Mesodermal cell (in vitro differentiated cells): ENCODE results near the gene KIF18B.

Experiments used
- H3K27ac ChIP-seq: 2 replicates; pipeline ENCODE4 v1.7.0; 2013; ENCODE audit warnings: mild to moderate bottlenecking, low read depth, low read length, moderate library complexity; ENCODE audit not compliant: severe bottlenecking
- H3K36me3 ChIP-seq: 2 replicates; pipeline ENCODE4 v1.7.1; 2013; ENCODE audit warnings: mild to moderate bottlenecking, low read length, moderate library complexity; ENCODE audit not compliant: control insufficient read depth, insufficient read depth
- H3K4me1 ChIP-seq: one replicate; pipeline ENCODE4 v1.7.1; 2013; ENCODE audit warnings: mild to moderate bottlenecking, low read length; ENCODE audit not compliant: insufficient read depth, control insufficient read depth, poor library complexity, severe bottlenecking
- H3K4me3 ChIP-seq: 2 replicates; pipeline ENCODE4 v1.7.0; 2013; ENCODE audit warnings: low read length, control low read depth, mild to moderate bottlenecking; ENCODE audit not compliant: insufficient read depth, poor library complexity, severe bottlenecking; ENCODE audit errors: extremely low read depth
- H3K9me3 ChIP-seq: 2 replicates; pipeline ENCODE4 v1.7.1; 2013; ENCODE audit warnings: mild to moderate bottlenecking, low read length, moderate library complexity; ENCODE audit not compliant: control insufficient read depth
- WGBS, 2 experiments: methylation state at CpG; one replicate each; pipeline ENCODE4 v1.1.5; 2013; ENCODE audit warnings: missing lambda C conversion rate in 2 of 2; ENCODE audit not compliant: insufficient coverage in 2 of 2; 5-methylcytosine and 5-hydroxymethylcytosine counted together

KIF18B gene

DNA sequence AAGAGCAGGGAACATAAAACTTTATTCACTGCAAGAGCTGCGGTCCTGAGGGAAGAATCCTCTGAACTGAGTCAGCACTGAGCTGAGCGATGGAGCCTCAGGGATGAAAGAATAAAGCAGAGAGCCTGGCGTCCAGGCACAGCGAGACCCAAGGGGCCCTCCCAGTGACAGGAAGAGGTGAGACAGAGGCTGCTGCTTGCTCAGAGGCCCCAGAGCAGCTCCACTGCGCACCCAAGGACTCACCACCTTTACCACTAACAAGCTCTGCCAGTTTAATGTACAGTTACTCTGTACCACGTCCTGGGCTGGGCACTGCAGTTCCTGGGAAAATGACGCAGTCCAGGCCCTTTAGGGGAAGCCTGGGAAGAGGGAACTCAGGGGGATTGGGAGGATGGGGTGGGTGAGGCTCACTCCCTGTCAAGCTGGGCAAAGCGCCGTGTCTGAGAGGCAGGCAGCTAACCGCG, 37.9 kb downstream of the KIF18B start:
- no peak overlapping the region for H3K4me3 ChIP-seq
- WGBS, 2 experiments = 82 to 88% methylated on average over 10 of the region's 11 CpGs
- H3K27ac ChIP-seq = peak overlapping the region; percentile 49
- no peaks in the 10 kb centered on the region for H3K9me3 ChIP-seq
- H3K36me3 ChIP-seq = no peaks in the 10 kb centered on the region
- peaks cover 35% of the 10 kb centered on the region for H3K4me1 ChIP-seq

DNA sequence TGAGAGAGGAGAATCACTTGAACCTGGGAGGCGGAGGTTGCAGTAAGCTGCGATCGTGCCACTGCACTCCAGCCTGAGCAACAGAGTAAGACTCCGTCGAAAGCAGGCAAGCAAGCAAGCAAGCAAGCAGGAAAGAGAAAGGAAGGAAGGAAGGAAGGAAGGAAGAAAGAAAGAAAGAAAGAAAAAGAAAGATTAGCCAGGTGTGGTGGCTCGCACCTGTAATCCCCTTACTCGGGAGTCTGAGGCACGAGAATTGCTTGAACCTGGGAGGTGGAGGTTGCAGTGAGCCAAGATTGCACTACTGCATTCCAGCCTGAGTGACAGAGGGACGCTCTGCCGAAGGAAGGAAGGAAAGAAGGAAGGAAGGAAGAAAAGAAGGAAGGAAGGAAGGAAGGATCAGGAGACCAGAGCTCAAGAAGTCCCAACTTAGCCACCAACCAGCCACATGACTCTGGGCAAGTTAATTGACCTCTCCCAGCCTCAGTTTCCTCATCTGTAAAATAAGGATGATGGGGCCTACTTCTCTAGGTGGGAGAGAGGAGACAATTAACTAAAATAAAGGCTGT, 38.7 kb downstream of the KIF18B start:
- no peaks in the 10 kb centered on the region for H3K36me3 ChIP-seq
- H3K4me3 ChIP-seq = no peak overlapping the region
- no peak overlapping the region for H3K27ac ChIP-seq
- peaks cover 35% of the 10 kb centered on the region for H3K4me1 ChIP-seq
- 87 to 91% methylated on average over 9 to 10 of the region's 10 CpGs for WGBS, 2 experiments
- no peaks in the 10 kb centered on the region for H3K9me3 ChIP-seq

DNA sequence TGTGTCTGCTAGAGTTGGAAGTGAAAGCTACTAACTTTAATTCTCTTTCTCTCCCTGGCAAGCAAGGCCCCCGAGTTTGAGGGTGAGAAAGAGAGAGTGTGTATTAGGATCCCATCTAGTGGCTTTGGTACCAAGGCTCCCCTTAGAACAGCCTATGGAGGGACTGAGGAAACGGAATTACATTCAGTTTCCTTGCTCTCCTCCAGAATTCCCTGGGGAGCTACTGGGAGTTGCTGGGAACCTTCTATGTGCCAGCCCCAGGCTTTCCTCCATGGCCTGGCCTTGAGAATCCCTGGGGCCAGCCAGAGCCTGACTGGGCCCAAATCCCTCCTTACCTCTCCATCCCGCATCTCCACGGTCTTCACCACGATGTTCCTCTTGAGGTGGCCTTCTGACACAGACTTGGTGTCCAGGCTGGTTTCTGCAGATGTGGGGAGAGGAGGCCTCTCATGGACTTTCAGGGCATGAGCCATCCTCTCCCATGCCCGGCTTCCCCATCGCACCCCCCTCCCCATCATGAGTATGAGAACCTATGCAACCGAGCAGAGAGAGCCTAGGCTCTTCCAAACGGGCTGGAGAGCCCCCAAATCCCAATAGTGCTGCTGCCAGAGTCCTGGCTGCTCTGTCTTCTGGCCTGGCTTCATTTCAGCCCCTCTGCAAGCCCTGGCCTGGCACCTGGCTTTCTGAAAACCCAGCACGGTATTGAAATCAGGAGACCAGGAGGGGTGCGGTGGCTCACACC, 39.7 kb downstream of the KIF18B start:
- 89 to 94% methylated on average over 6 to 8 of the region's 11 CpGs for WGBS, 2 experiments
- Histone ChIP-seq H3K4me1 (peaks cover 35% of the 10 kb centered on the region), H3K9me3 (no peaks in the 10 kb centered on the region), H3K36me3 (no peaks in the 10 kb centered on the region), H3K27ac (no peak overlapping the region), H3K4me3 (no peak overlapping the region)

DNA sequence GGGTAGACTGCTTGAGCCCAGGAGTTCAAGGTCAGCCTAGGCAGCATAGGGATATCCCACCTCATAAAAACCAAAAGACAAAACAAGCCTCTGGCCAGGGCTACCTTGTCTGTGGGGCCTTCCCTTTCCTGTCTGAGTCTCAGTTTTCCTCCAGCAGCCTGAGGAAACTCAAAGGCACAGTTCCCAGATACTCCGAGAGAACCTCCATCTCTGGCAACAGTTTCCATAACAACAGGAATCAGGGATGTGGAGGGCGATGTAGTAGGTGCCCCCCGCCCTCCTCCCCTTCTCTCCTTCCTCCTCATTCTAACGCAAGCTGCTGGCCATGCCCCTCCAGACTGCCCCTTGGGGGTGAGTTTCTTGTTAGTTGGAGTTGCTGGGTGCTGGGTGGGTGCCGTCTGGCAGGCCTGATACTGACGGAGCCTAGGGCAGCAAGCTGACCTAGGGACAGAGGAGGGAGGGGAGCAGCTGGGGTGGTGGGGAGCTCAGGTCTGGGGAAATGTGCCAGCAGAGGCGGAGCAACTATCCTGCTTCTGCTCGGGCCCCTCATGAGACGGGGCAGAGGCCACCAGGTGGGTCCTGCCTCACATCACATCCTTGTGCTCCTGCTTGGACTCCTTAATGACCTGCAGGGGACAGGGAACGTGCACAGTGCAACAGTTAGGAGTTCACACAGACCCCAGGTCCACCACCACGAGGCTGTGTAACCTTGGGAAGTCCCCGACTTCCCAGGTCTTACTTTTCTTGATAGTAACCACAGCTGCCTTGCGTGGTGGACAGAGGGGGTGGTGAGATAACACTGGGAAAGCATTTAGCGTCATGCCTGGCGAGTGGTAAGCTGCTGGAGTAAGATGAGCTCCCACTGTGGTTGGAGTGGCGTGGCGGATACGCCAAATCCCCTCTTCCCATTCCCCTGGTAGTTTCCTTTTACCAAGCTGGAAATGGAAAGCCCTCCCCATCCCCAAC, 40.5 kb downstream of the KIF18B start:
- no peak overlapping the region for H3K27ac ChIP-seq
- no peaks in the 10 kb centered on the region for H3K36me3 ChIP-seq
- H3K4me1 ChIP-seq = peaks cover 35% of the 10 kb centered on the region
- 93 to 96% methylated on average over 10 to 11 of the region's 18 CpGs for WGBS, 2 experiments
- H3K4me3 ChIP-seq = no peak overlapping the region
- H3K9me3 ChIP-seq = no peaks in the 10 kb centered on the region

DNA sequence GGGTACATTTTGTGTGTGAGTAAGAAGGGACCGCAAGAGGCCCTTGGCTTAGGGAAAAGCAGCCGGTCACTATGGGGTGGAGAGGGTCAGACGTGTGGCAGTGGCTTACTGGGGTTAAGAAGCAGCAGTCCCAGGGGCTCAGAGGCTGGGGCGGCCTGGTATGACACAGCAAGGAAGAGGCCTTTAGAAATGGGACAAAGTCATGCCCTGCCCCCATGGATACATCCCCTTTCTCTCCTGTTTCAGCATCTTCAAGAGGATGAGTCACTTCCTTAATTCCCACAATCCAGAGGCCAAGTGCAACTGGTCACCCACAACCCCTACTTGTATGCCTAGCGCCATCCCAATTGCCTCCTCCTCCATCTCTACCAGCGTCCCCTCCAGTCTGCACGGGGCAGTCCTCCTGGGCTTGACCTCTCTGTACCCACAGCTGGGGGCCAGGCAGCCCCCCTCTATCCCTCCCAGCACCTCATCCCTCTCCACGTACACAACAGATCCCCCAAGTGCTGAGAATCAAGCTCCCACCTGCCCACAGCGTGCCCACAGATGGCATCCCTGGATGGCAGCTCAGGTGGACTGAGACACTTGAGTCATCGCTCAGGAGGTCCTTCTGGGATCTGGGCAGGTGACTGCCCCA, 41.4 kb downstream of the KIF18B start:
- Histone ChIP-seq H3K9me3 (no peaks in the 10 kb centered on the region), H3K27ac (peak overlapping the region; percentile 70), H3K4me3 (no peak overlapping the region), H3K4me1 (peaks cover 44% of the 10 kb centered on the region), H3K36me3 (no peaks in the 10 kb centered on the region)
- 66 to 70% methylated on average over 8 to 10 of the region's 10 CpGs for WGBS, 2 experiments

DNA sequence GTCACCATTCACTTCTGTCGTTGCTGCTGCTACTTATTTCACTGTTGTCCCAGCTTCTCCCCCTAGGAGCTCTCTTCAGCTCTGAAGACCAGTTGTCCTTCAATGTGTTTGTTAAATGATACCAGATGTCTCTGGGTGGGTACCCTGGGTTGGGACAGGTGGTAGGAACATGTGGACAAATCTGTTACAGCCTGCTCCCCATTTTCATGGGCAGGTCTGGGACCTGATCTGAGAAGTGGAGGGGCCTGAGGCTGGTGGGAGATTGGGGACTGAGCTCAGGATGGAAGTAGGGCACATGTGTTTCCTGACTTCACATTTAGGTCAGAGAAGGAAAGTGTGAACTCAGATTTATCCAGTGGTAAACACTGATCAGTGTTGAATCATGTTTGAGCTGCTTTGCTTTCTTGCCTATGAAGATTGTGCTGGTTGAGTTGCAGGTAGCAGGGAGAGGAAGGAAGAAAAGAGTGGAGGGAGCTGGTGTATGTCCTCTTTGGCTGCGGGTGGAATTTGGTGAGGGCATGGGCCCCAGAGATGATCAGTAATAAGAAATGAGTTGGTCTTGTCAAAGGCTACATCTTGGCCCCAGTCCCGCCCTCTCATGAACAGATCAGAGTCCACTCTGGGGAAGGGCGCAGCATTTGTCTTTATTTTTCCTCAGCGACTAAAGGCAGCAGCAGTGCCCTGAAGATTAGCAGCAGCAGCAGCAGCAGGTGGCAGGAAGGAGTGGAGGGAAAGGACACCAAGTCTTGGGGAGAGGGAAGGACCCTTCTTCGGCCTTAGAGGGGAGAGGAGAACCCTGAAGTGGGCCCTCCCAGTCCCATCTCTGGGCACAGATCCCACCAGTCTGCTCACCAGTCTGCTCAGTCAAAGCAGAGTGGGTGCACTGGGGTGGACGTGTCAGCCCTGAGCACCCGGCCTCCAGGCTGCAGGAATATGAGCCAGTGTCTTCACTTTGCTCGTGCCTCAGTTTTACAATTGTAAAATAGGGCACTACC, 42.3 kb downstream of the KIF18B start:
- Histone ChIP-seq H3K9me3 (no peaks in the 10 kb centered on the region), H3K27ac (peak overlapping the region; percentile 70), H3K36me3 (no peaks in the 10 kb centered on the region), H3K4me1 (peaks cover 51% of the 10 kb centered on the region), H3K4me3 (no peak overlapping the region)
- WGBS, 2 experiments = 87 to 91% methylated on average over 7 to 8 of the region's 9 CpGs

DNA sequence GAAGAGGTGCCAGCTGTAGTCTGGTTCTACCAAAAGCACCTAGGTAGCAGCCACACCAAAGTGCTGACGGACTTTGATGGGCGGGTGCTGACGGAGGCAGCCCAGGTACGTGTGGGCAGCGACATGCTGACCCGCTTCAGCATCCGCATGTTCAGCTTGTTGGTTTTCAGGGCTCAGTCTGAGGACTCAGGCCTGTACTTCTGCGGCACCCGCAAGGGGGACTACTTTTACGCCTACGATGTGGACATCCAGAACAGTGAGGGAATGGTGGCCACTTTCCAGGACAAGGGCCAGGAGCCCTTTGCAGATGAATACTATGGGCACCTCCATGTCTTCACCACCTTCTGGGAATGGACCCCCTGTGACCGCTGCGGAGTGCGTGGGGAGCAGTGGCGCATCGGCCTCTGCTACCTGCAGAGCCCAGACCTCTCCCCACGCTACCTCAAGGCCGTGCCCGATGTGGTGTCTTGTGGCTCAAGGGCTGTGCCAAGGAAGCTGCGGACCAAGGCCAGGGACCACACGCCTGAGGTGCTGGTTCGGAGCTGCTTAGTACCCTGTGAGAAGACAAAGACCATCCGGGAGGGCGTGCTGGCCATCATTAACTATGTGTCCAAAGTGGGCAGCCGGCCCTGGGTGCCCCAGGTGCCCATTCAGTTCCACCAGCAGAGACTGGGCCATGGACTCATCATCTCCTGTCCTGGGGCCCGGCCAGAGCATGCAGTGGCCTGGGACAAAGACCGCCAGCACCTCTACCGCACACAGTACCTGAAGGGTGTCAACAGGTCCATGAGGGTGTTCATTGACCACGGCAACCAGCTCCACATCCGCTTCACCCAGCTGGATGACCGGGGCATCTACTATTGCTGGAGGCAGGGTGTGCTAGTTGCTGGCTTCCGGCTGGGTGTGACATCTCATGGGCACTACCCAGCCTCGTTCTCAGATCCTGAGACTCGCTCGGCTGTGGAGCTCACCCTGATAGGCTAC, 43.3 kb downstream of the KIF18B start:
- Histone ChIP-seq H3K4me3 (no peak overlapping the region), H3K36me3 (no peaks in the 10 kb centered on the region), H3K27ac (no peak overlapping the region), H3K9me3 (no peaks in the 10 kb centered on the region), H3K4me1 (peaks cover 47% of the 10 kb centered on the region)
- WGBS, 2 experiments = 94 to 96% methylated on average over 34 to 35 of the region's 35 CpGs

DNA sequence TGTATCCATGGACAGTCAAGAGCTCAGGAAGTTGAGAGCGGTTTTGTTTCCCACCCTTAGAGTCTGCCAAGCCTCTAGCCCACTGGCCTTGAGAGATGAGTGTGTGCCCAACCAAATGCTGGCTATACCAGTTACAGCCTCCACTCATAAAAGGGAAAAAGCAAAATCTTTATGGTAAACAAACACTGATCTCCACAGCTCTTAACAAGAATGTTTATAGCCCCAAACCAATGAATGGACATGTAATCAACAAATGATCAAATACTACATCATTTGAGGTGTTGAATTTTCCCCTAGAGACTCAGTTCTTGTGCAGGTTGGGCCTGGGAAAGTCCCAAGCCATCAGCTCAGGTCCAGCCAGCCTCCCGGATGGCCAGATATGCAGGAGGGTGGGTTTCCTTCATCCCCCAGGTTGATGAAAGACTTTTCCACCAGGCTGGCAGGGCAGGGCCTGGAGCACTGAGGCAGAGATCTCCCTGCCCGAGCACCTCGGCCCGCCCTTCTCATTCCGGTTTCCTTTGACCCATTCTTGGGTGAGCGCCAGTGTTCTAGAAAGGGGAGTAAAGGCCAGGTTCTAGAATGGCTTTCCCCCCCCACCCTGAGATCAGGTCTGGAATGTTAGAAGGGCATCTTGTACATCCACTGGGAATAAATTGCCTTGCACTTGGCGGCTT, 44.4 kb downstream of the KIF18B start:
- no peaks in the 10 kb centered on the region for H3K36me3 ChIP-seq
- H3K9me3 ChIP-seq = no peaks in the 10 kb centered on the region
- WGBS, 2 experiments = 92 to 94% methylated on average over 5 to 6 of the region's 8 CpGs
- H3K27ac ChIP-seq = no peak overlapping the region
- H3K4me1 ChIP-seq = peaks cover 40% of the 10 kb centered on the region
- no peak overlapping the region for H3K4me3 ChIP-seq
